Endothelial cell of umbilical vein (primary cell): Measurements from ENCODE around the gene ENPP3. TPM values are rescaled to one million over a fixed set of nuclear protein-coding genes. Genes with fewer than 3 reads are reported as not detected.

Experiments
- BruUV-seq: library from RNA; stranded (reverse); fragments of 400-500 nt; replicated peaks from 2 replicates; lab custom pipeline; 2021; lab: Mats Ljungman, UMichigan
- CTCF ChIA-PET: fragments of 300-600, 350-600 bp; sonication (Branson Sonifier 250); formaldehyde crosslinking; loops from one replicate; lab custom pipeline; 2021; ENCODE audit warnings: antibody characterized with exemption, inconsistent platforms; lab: Charles Lee
- POLR2A ChIA-PET: fragments of 300-600, 350-600 bp; sonication (Branson Sonifier 250); formaldehyde crosslinking; loops from one replicate; lab custom pipeline; 2021; ENCODE audit warnings: antibody characterized with exemption, inconsistent platforms; lab: Charles Lee
- DNase-seq: peaks from one replicate; pipeline ENCODE4 v3.0.0-alpha.2; 2011; ENCODE audit warnings: low read depth, low spot score
- FAIRE-seq: peaks from 2 replicates; lab custom pipeline; 2011; peaks lifted over from hg19 to GRCh38; lab: Jason Lieb, UNC
- H2AFZ ChIP-seq: 2 replicates; pipeline ENCODE4 v1.6.0; 2012; ENCODE audit warnings: low read depth, low read length, control low read depth, inconsistent platforms
- H3K27ac ChIP-seq: 2 replicates; pipeline ENCODE4 v1.5.1; 2011; ENCODE audit warnings: low read depth, mild to moderate bottlenecking, control low read depth, low read length, moderate library complexity; ENCODE audit not compliant: insufficient read depth
- H3K27me3 ChIP-seq, 2 experiments: 2 replicates each; pipeline versions ENCODE4 v1.6.0 to v1.6.1; 2011; ENCODE audit warnings: low read length in 2 of 2, mixed read lengths in 1 of 2; ENCODE audit not compliant: control insufficient read depth in 2 of 2, insufficient read depth in 2 of 2
- H3K36me3 ChIP-seq, 2 experiments: 2 replicates in 1 of 2; 3 replicates in 1 of 2; pipeline ENCODE4 v1.5.1; 2011; ENCODE audit warnings: low read length in 2 of 2, mild to moderate bottlenecking in 1 of 2, moderate library complexity in 1 of 2; ENCODE audit not compliant: control insufficient read depth in 2 of 2, insufficient read depth in 2 of 2; ENCODE audit errors: extremely low read depth in 1 of 2
- H3K4me1 ChIP-seq: 3 replicates; pipeline ENCODE4 v1.5.1; 2011; ENCODE audit warnings: mild to moderate bottlenecking, low read length; ENCODE audit not compliant: control insufficient read depth, insufficient read depth; ENCODE audit errors: extremely low read depth
- H3K4me2 ChIP-seq: 2 replicates; pipeline ENCODE4 v1.6.1; 2011; ENCODE audit warnings: low read length, control low read depth, mixed read lengths; ENCODE audit not compliant: insufficient read depth
- H3K4me3 ChIP-seq, 3 experiments: fragments of 200-600 bp in 1 of 3; sonication (generic), shearing (Covaris generic) in 1 of 3; replicated peaks in 1 of 3; 2 replicates each; pipeline ENCODE4 v1.5.1; 2011 to 2016; ENCODE audit warnings: control low read depth in 3 of 3, low read length in 3 of 3, mild to moderate bottlenecking in 2 of 3, inconsistent platforms in 1 of 3, low read depth in 1 of 3, moderate library complexity in 1 of 3; ENCODE audit not compliant: insufficient read depth in 1 of 3
- H3K79me2 ChIP-seq: 2 replicates; pipeline ENCODE4 v1.6.0; 2012; ENCODE audit warnings: low read length, inconsistent platforms; ENCODE audit not compliant: control insufficient read depth, insufficient read depth
- H3K9ac ChIP-seq: replicated peaks from 2 replicates; pipeline ENCODE3; 2011; ENCODE audit warnings: low read length, control low read depth; ENCODE audit not compliant: insufficient read depth; ENCODE audit errors: extremely low read depth
- H3K9me1 ChIP-seq: replicated peaks from 3 replicates; pipeline ENCODE4 v1.6.0; 2011; ENCODE audit warnings: mild to moderate bottlenecking, low read length; ENCODE audit not compliant: control insufficient read depth, insufficient read depth; ENCODE audit errors: extremely low read depth
- H3K9me3 ChIP-seq: replicated peaks from 2 replicates; pipeline ENCODE4 v1.5.1; 2012; ENCODE audit warnings: low read length, inconsistent platforms; ENCODE audit not compliant: control insufficient read depth, insufficient read depth
- H4K20me1 ChIP-seq: replicated peaks from 2 replicates; pipeline ENCODE3; 2011; ENCODE audit warnings: mild to moderate bottlenecking, low read length; ENCODE audit not compliant: control insufficient read depth, insufficient read depth; ENCODE audit errors: extremely low read depth
- CTCF ChIP-seq, 2 donors: IDR thresholded peaks; 1 replicate in 1 of 2; 2 replicates in 1 of 2; pipeline ENCODE4 v1.5.1; 2011; ENCODE audit warnings: low read length in 2 of 2, mild to moderate bottlenecking in 2 of 2, moderate library complexity in 2 of 2, control low read depth in 1 of 2, inconsistent platforms in 1 of 2, low read depth in 1 of 2; ENCODE audit not compliant: insufficient read depth in 1 of 2; ENCODE audit errors: extremely low read depth in 1 of 2
- JUN ChIP-seq: IDR thresholded peaks from 2 replicates; pipeline ENCODE4 v1.6.1; 2011; ENCODE audit warnings: borderline replicate concordance, low read depth; ENCODE audit not compliant: insufficient read length, insufficient read depth
- MAX ChIP-seq: IDR thresholded peaks from 2 replicates; pipeline ENCODE4 v1.6.1; 2011; ENCODE audit not compliant: insufficient read depth, insufficient read length
- MYC ChIP-seq: IDR thresholded peaks from one replicate; pipeline ENCODE4 v1.6.1; 2011; ENCODE audit warnings: mild to moderate bottlenecking, low read depth, low read length
- POLR2A ChIP-seq: IDR thresholded peaks from 2 replicates; pipeline ENCODE4 v1.6.1; 2012; ENCODE audit warnings: low read depth, mild to moderate bottlenecking, control low read depth, low read length
- dilution Hi-C: fragments of 300-500 bp; cut with MboI; formaldehyde crosslinking; loops from one replicate; pipeline ENCODE4 v1.15.0; 2019; ENCODE audit warnings: low sequenced_read_pairs; ENCODE audit not compliant: extremely low pct_ligation_motif_present
- intact Hi-C: fragments of 100-400 bp; cut with micrococcal nuclease; formaldehyde crosslinking; loops from one replicate; pipeline ENCODE4 v1.10.0; 2022
- polyA plus RNA-seq, 4 experiments: library from polyadenylated mRNA; depleted of rRNA in 3 of 4; stranded (reverse) in 3 of 4; unstranded in 1 of 4; fragments of >200 nt; gene quantifications; 2 replicates each; pipeline versions ENCODE4 v1.2.1 to v1.2.3, GENCODE V29; 2011 to 2012; ENCODE audit warnings: missing spikeins in 1 of 4
- total RNA-seq: library from RNA; stranded (reverse); gene quantifications from 2 replicates; pipeline ENCODE4 v1.2.3, GENCODE V29; 2021

The ENPP3 gene
- total and polyA plus RNA-seq, 2 donors (not counting 3 experiments of a cell fraction or from before 2014, with no cell fraction given) = not detected

GRCh38 chr6:131727467-131727866, 90.4 kb downstream of the ENPP3 start:
- Histone ChIP-seq H3K27ac (no peak overlapping the region), H2AFZ (no peak overlapping the region), H3K79me2 (no peaks in the 10 kb centered on the region), H3K9ac (no peak overlapping the region), H3K4me3 (no peak overlapping the region), H4K20me1 (no peaks in the 10 kb centered on the region), H3K36me3 (no peaks in the 10 kb centered on the region), H3K9me1 (no peaks in the 10 kb centered on the region), H3K4me1 (no peaks in the 10 kb centered on the region), H3K4me2 (no peak overlapping the region), H3K9me3 (no peaks in the 10 kb centered on the region), H3K27me3 (no peaks in the 10 kb centered on the region)
- ChIA-PET CTCF (interaction anchor here (1.0 to 2.4 kb wide), 3 partner anchors 10 to 553 kb away, joined by 3 to 15 read pairs (median 3); no protein-coding TSS in a partner anchor), POLR2A (no interaction called here)
- FAIRE-seq (no peak), DNase-seq (no peak)
- BruUV-seq = no TSS peak
- dilution Hi-C loops = no loop called here
- no peak for TF ChIP-seq POLR2A
- no peak for TF ChIP-seq CTCF (IDR thresholded peaks at IDR 0.05; ENCODE audit: extremely low read depth in 1 of 2, insufficient read depth in 1 of 2, low read depth in 1 of 2, low read length in 2 of 2)
- no peak for TF ChIP-seq MYC
- intact Hi-C loops = no loop called here

- Histone ChIP-seq H2AFZ (no peak overlapping the region), H3K9me3 (no peaks in the 10 kb centered on the region), H3K27ac (no peak overlapping the region), H3K4me1 (no peaks in the 10 kb centered on the region), H3K9ac (no peak overlapping the region), H3K4me3 (no peak overlapping the region), H4K20me1 (no peaks in the 10 kb centered on the region), H3K4me2 (no peak overlapping the region), H3K79me2 (no peaks in the 10 kb centered on the region), H3K36me3 (no peaks in the 10 kb centered on the region), H3K9me1 (no peaks in the 10 kb centered on the region), H3K27me3 (no peaks in the 10 kb centered on the region)
- DNase-seq (no peak), FAIRE-seq (no peak)
- TF ChIP-seq JUN = no peak
- no peak for TF ChIP-seq MAX
- no peak for TF ChIP-seq MYC
- ChIA-PET POLR2A (no interaction called here), CTCF (interaction anchor here (1.0 to 2.4 kb wide), 3 partner anchors 10 to 552 kb away, joined by 3 to 15 read pairs (median 3); no protein-coding TSS in a partner anchor)
- no TSS peak for BruUV-seq
- dilution Hi-C loops (no loop called here), intact Hi-C loops (no loop called here)
Observed at GRCh38 chr6:131727868-131728267, 90.8 kb downstream of the ENPP3 start.
